Esophagus squamous epithelium (tissue), 4 donors: ENCODE measurements around the gene LY6G6F.

Source experiments
- CTCF ChIP-seq, 6 experiments: fragments of 450-650 bp in 4 of 6; fragments of 200-600 bp in 2 of 6; sonication (generic) in 2 of 6; IDR thresholded peaks; one replicate each; pipeline ENCODE4 v1.5.1; 2016 to 2019; ENCODE audit warnings: antibody characterized with exemption in 6 of 6, mild to moderate bottlenecking in 4 of 6, moderate library complexity in 4 of 6
- POLR2A ChIP-seq, 4 donors: fragments of 450-650 bp; IDR thresholded peaks; one replicate each; pipeline ENCODE4 v1.6.1; 2017; ENCODE audit warnings: antibody characterized with exemption in 4 of 4, mild to moderate bottlenecking in 4 of 4, moderate library complexity in 3 of 4

GRCh38 chr6:31697555-31697954 lies 9.1 kb upstream of the LY6G6F start:
- no peak for TF ChIP-seq CTCF (IDR thresholded peaks at IDR 0.05)
- no peak for TF ChIP-seq POLR2A (IDR thresholded peaks at IDR 0.05)
